Muscle layer of colon (tissue), 2 donors: ENCODE measurements around the gene TDO2.

Experiments
- H3K27ac ChIP-seq: one replicate; pipeline ENCODE4 v1.7.0; 2013; ENCODE audit warnings: low read depth, mild to moderate bottlenecking, low read length, moderate library complexity
- H3K27me3 ChIP-seq, 2 donors: one replicate each; pipeline ENCODE4 v1.7.0; 2013; ENCODE audit warnings: low read length in 2 of 2, mild to moderate bottlenecking in 2 of 2; ENCODE audit not compliant: insufficient read depth in 2 of 2, control insufficient read depth in 1 of 2
- H3K36me3 ChIP-seq: one replicate; pipeline ENCODE4 v1.7.0; 2013; ENCODE audit warnings: mild to moderate bottlenecking, low read length; ENCODE audit not compliant: insufficient read depth
- H3K4me1 ChIP-seq: one replicate; pipeline ENCODE4 v1.7.0; 2013; ENCODE audit warnings: mild to moderate bottlenecking, low read length; ENCODE audit not compliant: insufficient read depth
- H3K4me3 ChIP-seq, 2 donors: one replicate each; pipeline ENCODE4 v1.7.0; 2013; ENCODE audit warnings: low read length in 2 of 2, low read depth in 1 of 2, mild to moderate bottlenecking in 1 of 2, moderate library complexity in 1 of 2
- H3K9ac ChIP-seq: one replicate; pipeline ENCODE4 v1.7.0; 2013; ENCODE audit warnings: low read length
- H3K9me3 ChIP-seq: one replicate; pipeline ENCODE4 v1.7.0; 2013; ENCODE audit warnings: mild to moderate bottlenecking, low read length
- donor health status: abdominal sarcoma.
- donor health status: Adenocarcinoma of cecum.

Gene TDO2

DNA sequence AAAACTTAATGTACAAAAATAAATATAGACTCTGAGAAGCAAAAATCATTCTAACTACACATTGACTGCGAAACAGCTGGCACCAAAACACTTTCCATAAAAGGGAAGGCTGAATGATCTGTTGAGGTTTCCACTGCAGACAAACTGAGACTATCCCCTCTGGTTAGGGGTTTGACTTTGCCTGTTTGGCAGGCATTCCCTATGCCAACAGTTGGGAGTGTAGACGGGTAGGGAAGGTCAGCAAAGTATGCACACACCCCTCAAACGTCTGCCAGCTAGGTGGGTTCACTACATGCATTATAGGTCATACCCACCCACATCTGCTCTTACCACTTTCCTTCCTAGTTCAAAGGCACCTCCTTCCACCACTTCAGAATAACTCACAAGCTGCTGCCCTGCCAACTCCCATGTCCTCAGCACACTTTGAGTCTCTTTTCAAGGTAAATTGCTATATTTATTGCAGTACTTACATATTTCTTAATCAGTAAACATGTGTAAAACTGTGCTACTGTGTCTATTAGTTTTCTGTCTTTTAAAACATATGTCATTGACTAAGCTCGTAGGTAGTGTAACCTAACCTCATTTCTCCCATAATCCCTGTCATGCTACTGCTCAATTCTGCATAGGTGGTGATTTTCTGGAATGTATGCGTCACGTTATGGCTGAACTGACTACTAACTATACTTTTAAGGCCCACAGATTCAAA lies 37.7 kb downstream of the TDO2 start:
- no peak overlapping the region for H3K4me3 ChIP-seq
- no peaks in the 10 kb centered on the region for H3K27me3 ChIP-seq
- no peaks in the 10 kb centered on the region for H3K9me3 ChIP-seq
- H3K27ac ChIP-seq: no peak overlapping the region
- peaks cover 10% of the 10 kb centered on the region for H3K36me3 ChIP-seq
- H3K4me1 ChIP-seq: no peaks in the 10 kb centered on the region
- H3K9ac ChIP-seq: no peak overlapping the region

DNA sequence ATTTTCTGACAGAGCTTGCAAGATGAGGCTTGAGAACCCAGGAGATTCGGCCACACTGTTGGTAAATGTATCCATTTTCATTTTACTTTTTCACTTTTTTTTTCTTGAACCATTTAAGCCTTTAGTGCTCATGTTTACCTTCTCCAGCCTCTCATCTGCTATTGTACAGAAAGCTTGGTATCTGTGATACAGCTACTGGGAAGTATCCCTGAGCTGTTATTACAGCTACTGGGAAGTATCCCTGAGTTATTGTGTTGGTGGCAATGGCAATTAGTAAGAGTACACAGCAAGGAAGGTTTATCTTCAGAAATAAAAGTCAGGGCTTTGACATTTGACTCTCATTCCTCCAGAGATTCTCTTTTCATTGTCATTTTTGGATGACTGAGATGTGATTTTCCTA lies 38.3 kb downstream of the TDO2 start:
- H3K27me3 ChIP-seq: no peaks in the 10 kb centered on the region
- H3K4me1 ChIP-seq: no peaks in the 10 kb centered on the region
- H3K27ac ChIP-seq: no peak overlapping the region
- no peak overlapping the region for H3K9ac ChIP-seq
- H3K4me3 ChIP-seq: no peak overlapping the region
- peaks cover 10% of the 10 kb centered on the region for H3K36me3 ChIP-seq
- H3K9me3 ChIP-seq: no peaks in the 10 kb centered on the region

DNA sequence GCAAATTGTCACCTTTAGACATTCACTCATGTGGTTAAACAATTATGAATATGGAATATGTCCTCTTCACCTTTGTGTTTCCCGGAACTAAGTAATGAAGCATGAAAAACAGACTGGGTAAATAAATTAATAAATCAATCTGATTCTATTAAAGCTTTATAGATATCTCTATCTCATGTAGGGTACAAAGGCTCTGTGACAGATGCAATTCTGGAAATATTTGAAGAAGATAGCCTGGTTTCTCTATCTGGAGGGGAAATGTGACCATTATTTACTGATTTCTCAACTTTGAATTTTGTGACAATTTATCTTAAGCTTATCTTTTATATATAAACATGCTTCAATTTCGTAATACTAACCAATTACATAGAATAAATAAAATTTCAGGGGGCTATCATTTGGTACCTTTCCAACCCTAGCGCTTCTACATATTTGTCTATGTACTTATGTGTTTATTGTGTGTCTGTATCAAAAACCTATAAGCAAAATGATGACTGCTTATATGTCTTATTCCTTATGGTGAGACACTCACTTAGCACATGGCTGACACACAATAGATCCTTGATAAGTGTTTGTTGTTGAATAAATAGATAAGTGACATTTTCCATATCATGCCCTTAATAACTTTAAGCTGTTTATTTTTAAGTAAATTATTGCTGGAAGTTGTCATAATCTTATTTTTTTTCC lies 40.3 kb downstream of the TDO2 start:
- no peaks in the 10 kb centered on the region for H3K4me1 ChIP-seq
- no peaks in the 10 kb centered on the region for H3K9me3 ChIP-seq
- no peak overlapping the region for H3K4me3 ChIP-seq
- peaks cover 10% of the 10 kb centered on the region for H3K36me3 ChIP-seq
- no peaks in the 10 kb centered on the region for H3K27me3 ChIP-seq
- no peak overlapping the region for H3K9ac ChIP-seq
- H3K27ac ChIP-seq: no peak overlapping the region

DNA sequence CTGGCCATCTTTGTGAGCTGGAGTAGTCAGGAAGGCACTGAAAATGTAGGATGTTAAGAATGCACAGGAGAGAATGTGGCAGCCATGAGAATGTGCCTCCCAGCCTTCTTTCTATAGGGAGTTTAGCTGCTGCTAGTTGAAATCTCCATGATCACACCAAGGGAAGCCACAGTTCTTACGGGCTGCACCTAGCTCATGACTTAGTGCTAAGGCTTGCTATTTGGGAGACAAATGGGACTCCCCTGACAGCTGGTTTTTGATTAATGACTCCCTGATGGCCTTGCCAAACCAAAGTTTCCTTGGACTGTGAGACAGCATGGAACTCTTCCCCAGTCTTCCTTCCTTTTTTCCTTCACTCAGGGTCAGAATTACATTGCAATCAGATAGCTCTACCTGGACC lies 41.0 kb downstream of the TDO2 start:
- Histone ChIP-seq H3K27ac (no peak overlapping the region), H3K27me3 (no peaks in the 10 kb centered on the region), H3K36me3 (peaks cover 10% of the 10 kb centered on the region), H3K4me3 (no peak overlapping the region), H3K9ac (no peak overlapping the region), H3K4me1 (no peaks in the 10 kb centered on the region), H3K9me3 (no peaks in the 10 kb centered on the region)

DNA sequence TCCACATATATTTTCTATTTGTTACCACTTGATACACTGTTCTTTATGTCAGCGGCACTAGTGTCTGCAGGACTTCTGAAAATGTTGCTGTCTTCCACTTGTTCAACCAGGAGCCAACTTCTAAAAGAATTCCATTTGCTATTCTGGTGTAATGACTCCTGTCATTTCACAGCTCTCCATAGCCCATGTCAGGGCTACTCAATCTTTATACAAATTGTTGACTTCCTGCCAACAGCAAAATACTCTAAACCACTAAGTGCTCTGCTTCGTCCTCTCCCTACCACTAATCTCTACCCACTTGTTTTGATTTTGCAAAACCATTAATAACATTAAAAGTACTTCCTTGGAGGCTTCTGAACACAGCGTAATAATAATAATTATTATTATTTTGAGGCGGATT lies 43.0 kb downstream of the TDO2 start:
- Histone ChIP-seq H3K9ac (no peak overlapping the region), H3K27me3 (no peaks in the 10 kb centered on the region), H3K27ac (no peak overlapping the region), H3K9me3 (no peaks in the 10 kb centered on the region), H3K36me3 (peaks cover 6% of the 10 kb centered on the region), H3K4me1 (no peaks in the 10 kb centered on the region), H3K4me3 (no peak overlapping the region)

DNA sequence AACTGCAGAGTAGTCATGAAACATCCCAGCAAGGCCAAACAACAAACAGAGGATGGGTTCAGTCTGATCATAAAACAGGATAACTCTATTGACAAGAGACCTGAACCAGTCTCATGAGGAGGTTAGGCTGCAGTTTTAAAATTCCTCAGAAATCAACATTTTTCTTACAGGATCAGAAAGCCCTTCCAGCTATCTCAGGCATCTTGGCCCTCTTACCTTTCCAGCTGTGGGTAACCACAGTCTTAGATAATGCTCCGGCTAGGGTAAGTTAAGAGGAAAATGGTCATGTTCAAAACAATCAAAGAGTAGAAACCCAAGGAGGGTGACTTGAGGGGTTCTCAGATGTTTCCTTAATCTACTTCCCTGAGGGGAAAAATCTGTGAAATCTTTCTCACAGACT lies 45.0 kb downstream of the TDO2 start:
- Histone ChIP-seq H3K27me3 (no peaks in the 10 kb centered on the region), H3K9ac (no peak overlapping the region), H3K4me1 (peaks cover 4% of the 10 kb centered on the region), H3K9me3 (no peaks in the 10 kb centered on the region), H3K27ac (no peak overlapping the region), H3K36me3 (no peaks in the 10 kb centered on the region), H3K4me3 (no peak overlapping the region)

DNA sequence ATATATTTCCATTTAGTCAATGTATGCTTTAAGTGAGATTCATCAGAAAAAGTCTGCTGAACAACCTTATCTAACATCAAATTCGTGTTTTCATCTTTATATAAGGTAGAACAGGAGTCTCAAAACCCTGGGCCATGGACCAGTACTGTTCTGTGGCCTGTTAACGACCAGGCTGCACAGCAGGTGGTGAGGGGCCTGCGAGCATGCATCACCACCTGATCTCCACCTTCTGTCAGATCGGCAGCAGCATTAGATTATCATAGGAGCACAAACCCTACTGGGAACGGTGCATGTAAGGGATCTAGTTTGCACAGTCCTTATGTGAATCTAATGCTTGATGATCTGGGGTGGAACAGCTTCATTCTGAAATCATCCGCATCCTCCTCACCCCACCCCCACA lies 47.0 kb downstream of the TDO2 start:
- H3K9me3 ChIP-seq: no peaks in the 10 kb centered on the region
- peaks cover 16% of the 10 kb centered on the region for H3K4me1 ChIP-seq
- H3K36me3 ChIP-seq: no peaks in the 10 kb centered on the region
- no peaks in the 10 kb centered on the region for H3K27me3 ChIP-seq
- H3K27ac ChIP-seq: no peak overlapping the region
- no peak overlapping the region for H3K9ac ChIP-seq
- no peak overlapping the region for H3K4me3 ChIP-seq

DNA sequence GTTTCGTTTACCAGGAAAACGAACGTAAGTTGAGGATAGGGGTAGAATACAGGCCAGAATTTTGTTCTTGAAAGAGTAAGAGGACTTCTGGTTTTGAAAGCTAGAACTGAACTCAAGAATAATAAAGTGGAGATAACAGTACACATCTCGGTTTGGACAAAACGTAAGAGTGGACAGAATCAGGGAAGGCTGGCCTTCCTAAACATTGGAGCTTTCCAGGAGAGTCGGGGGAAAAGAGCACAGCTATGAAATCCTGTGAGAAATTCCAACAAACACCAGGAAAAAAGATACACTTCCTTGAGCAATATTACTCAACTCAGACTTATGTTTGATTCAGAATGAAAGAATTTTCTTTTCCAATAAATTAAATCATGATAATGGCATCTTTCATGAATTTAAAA lies 49.0 kb downstream of the TDO2 start:
- H3K9ac ChIP-seq: no peak overlapping the region
- peaks cover 16% of the 10 kb centered on the region for H3K4me1 ChIP-seq
- H3K27ac ChIP-seq: peak overlapping the region; percentile 96
- no peaks in the 10 kb centered on the region for H3K36me3 ChIP-seq
- no peaks in the 10 kb centered on the region for H3K9me3 ChIP-seq
- H3K27me3 ChIP-seq: no peaks in the 10 kb centered on the region
- peak overlapping the region in 1 of 2 donors; percentile 44 for H3K4me3 ChIP-seq

DNA sequence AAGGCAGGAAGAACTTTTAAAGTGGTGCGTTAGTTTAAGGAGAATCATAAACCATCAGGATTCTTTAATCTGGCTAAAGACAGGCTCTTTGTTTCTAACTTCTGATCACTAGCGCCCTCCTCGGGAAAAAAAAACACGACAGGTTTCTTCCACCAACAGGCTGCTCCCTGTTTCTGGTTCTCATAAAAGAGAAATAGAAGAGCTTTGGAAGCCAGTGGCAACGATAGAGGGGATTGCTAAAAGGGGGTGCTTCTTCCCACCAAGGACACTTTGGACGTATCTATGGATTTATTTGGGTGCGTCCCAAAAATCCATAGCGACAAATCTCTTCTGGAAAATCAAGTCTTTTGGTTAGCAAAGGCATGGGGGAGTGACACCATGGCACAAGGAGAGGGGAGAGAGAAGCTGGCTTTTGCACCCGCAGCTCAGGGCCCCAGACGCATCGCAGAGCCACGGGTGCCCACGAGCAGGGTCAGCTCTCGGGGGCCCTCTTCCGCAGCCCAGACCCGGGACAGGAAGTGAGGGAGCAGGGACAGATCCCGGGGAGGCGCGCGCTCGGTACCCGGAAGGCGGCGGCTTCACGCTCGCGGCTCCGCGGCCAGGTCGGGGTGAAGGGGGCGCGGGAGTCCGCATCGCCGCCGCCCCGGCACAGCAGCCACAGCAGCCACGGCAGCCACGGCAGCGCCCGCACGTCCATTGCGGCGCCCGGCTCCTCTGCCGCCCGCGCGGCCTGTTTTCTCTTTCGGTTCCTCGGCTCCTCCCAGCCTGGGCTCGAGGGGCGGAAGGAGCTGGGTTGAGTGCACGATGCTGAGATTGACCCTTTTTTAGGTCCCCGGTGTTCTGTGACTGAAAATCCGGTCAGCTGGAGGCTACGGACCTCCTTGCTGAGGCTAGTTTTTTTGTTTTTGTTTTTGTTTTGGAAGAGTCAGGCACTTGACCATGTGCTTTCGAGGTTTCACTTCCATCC lies 49.9 kb downstream of the TDO2 start, which contains the start of gene CTSO:
Gene CTSO (minus strand): TSS at position 716 of the 967 bp plus-strand sequence. CDS start 19 bp downstream, at position 697.
- no peaks in the 10 kb centered on the region for H3K27me3 ChIP-seq
- peaks cover 16% of the 10 kb centered on the region for H3K4me1 ChIP-seq
- no peaks in the 10 kb centered on the region for H3K9me3 ChIP-seq
- peak within 1 kb of the TSS; percentile 84 for H3K9ac ChIP-seq
- no peaks in the 10 kb centered on the region for H3K36me3 ChIP-seq
- H3K4me3 ChIP-seq: peak within 1 kb of the TSS; percentile 63 to 90
- H3K27ac ChIP-seq: peak within 1 kb of the TSS; percentile 96

DNA sequence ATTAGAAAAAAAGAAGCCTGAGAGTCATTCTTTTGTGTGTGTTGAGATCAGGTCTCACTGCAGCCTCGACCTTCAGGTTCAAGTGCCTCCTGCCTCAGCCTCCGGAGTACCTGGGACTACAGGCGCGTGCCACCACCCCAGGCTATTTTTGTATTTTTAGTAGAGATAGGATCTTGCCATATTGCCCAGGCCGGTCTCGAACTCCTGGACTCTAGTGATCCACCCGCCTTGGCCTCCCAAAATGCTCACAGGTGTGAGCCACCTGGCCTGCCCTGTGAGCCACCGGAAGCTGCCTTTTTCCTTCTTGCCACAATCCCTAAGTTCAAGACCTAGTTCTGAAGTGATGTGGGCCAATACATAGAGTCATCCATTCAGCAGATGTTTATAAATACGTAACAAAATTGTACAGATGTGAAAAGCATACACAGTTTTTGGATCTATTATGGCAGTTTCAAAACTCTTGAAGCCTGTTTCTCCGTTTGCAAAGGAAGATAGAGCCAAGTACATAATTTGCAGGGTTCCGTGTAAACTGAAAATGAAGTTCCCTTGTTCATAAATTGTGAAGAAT lies 50.7 kb downstream of the TDO2 start:
- peak overlapping the region; percentile 84 for H3K9ac ChIP-seq
- H3K27me3 ChIP-seq: no peaks in the 10 kb centered on the region

DNA sequence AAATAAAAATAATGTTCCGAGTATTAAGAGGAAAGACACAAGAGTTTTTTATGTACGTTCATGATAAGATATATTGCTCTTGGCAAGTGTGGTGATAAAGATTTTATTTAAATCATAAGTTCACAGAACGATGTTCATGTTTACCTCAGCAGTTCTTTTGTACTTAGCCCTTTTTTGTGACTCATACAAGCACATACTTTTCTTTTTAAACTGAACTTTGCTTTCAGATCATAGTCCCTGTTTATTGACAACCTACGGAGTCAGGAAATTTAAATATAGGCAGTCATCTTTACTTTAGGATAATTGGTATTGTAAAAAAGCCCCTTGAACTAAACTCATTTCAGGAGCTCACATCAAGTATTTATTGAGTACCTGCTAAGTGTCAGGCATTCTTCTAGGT lies 51.4 kb downstream of the TDO2 start:
- no peak overlapping the region for H3K9ac ChIP-seq
- H3K4me1 ChIP-seq: peaks cover 16% of the 10 kb centered on the region
- H3K27me3 ChIP-seq: no peaks in the 10 kb centered on the region
- no peak overlapping the region for H3K4me3 ChIP-seq
- no peak overlapping the region for H3K27ac ChIP-seq
- no peaks in the 10 kb centered on the region for H3K9me3 ChIP-seq
- H3K36me3 ChIP-seq: no peaks in the 10 kb centered on the region

More for the DNA sequence above, 50.7 kb downstream of the TDO2 start:
- H3K36me3 ChIP-seq: no peaks in the 10 kb centered on the region
- peak overlapping the region; percentile 96 for H3K27ac ChIP-seq
- no peaks in the 10 kb centered on the region for H3K9me3 ChIP-seq
- H3K4me3 ChIP-seq: peak overlapping the region; percentile 63 to 90
- H3K4me1 ChIP-seq: peaks cover 16% of the 10 kb centered on the region
